Body of pancreas (tissue), 4 donors: ENCODE data around the gene KBTBD8.

ENCODE experiments used
- POLR2A ChIP-seq, 3 donors: fragments of 450-650 bp; IDR thresholded peaks; one replicate each; pipeline ENCODE4 v1.6.1; 2016; ENCODE audit warnings: antibody characterized with exemption in 3 of 3, mild to moderate bottlenecking in 2 of 3
- TF ChIP-seq, protein P1 (sequence below), 7 experiments: fragments of 450-650 bp in 4 of 7; fragments of 200-600 bp in 3 of 7; sonication (generic) in 3 of 7; IDR thresholded peaks; one replicate each; pipeline ENCODE4 v1.5.1; 2016 to 2019; ENCODE audit warnings: antibody characterized with exemption in 7 of 7

DNA sequence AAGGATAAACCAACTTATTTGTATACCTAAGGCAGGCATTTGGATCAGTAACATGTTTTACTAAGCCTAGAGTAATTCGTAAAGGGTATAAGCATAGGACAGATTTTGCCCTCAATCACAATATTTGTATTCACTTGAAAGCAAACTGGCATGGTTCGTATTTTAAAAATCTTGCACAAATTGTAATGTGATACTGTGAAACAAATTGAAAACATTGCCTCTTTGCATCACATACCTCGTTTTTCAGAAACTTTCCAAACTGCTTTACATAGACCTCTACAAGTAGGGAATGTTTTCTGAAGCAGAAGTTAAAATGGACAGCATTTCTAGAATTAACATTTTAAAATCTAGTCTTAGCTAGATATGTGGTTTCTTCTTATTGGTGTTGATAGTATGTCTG lies 11.6 kb downstream of the KBTBD8 start:
- TF ChIP-seq, protein P1, sequence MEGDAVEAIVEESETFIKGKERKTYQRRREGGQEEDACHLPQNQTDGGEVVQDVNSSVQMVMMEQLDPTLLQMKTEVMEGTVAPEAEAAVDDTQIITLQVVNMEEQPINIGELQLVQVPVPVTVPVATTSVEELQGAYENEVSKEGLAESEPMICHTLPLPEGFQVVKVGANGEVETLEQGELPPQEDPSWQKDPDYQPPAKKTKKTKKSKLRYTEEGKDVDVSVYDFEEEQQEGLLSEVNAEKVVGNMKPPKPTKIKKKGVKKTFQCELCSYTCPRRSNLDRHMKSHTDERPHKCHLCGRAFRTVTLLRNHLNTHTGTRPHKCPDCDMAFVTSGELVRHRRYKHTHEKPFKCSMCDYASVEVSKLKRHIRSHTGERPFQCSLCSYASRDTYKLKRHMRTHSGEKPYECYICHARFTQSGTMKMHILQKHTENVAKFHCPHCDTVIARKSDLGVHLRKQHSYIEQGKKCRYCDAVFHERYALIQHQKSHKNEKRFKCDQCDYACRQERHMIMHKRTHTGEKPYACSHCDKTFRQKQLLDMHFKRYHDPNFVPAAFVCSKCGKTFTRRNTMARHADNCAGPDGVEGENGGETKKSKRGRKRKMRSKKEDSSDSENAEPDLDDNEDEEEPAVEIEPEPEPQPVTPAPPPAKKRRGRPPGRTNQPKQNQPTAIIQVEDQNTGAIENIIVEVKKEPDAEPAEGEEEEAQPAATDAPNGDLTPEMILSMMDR (IDR thresholded peaks at IDR 0.05) = no peak
- TF ChIP-seq POLR2A (IDR thresholded peaks at IDR 0.05) = no peak
